GM11168 (cell line): Measurements from ENCODE around the gene CADPS2.

ENCODE experiments used
- in situ Hi-C: fragments of 300-500 bp; cut with MboI; formaldehyde crosslinking; loops from one replicate; pipeline ENCODE4 v1.12.0; 2022; ENCODE audit warnings: low sequenced_read_pairs; ENCODE audit not compliant: unreplicated experiment

CADPS2 gene

DNA sequence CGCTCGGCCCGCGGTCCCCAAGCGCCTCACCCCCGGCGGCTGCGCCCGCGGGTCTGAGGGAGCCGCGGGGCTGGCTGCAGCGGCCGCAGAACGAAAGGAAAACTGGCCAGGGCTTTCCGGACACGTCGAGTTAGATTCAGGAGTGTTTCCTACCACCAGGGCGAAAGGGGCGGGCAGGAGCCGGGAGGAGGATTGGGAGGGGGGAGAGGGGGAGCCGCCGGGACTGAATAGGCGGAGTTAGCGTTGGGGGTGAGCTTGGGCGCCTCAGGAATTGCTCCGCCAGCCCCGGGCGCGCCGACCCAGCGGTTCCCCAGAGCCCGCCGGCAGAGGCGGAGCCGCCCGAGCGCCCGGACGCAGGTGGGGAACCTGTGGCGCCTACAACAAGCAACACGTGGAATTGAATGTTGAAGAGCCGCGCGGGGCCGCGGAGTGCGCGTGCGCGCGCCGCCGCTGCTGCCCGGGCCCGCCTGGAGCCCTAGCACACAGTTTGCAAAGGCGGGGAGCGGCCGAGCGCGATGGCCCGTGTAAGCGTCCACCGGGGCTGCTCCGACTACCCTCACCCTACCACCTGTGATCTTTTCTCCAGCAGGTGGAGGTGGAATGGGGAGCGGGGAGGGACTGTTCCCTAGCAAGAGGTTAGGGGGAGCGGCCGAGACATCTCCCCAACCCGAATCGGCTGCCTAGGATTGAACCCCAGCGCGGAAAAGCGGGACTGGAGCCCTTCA lies at the start of gene CADPS2:
Gene CADPS2, minus strand, starts transcription at position 104 of the 725 bp plus-strand sequence. CDS start 123 bp downstream, outside the sequence.
- in situ Hi-C loops = no loop called here

DNA sequence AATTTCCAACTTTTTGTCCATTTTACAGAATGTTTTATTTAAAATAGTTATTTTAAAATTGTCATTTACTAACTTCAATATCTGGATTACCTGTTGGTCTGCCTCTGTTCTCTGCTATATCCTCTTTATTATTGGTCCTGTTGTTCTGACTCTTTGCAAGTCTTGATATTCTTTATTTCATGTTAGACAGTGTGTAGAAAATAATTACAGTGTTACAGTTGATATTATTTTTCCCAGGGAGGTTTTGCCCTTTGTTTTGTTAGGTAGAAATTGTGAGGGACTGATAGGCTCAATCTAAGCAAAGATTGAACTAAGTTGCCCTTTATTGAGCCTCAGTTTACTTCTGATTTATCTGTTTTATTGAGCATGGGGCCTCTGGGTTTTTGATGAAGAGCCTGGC lies 49.4 kb upstream of the CADPS2 start:
- in situ Hi-C loops = no loop called here

DNA sequence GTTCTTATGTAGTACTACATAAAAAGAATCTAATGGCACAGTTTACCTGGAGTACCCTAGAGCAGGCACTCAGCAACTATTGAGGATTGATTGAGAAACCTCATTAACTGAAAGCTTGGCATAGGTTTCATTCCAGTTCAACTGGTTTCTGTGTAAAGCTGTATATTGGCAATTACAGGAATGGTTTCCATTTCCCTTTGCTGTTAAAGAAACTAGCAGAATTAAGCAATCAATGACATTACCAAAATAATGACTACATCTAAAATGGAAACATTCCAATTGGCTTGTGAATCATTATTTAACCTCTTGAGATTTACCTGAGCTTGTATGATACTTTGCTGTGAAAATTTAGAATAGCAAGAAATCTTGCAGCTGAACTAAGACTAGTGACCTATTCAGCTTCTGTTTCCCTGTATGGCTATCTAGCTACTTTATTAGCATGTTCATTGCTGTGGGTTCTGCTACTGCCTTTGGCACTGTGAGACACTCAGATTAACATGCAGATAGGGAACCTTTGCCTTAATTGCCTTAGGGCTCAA lies 33.5 kb upstream of the CADPS2 start:
- in situ Hi-C loops = no loop called here

DNA sequence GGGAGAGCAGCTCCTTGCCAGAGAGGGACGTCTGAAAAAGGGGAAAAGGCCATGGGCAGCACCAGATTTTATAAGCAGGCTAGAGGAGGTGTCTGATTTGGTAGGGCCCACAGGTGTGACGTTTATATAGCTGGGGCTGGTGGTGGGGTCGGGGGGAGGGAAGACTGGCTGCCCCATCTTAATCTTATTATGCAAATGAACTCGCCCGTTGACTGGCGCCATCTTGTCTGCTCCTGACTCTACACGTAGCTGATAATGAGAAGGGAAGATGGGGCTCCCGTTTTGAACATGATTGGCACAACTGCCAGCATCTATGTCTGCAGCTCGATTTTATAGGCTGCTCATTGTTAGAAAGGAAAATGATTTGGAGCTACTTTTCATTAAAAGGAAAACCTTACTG lies 28.6 kb upstream of the CADPS2 start:
- in situ Hi-C loops = no loop called here

DNA sequence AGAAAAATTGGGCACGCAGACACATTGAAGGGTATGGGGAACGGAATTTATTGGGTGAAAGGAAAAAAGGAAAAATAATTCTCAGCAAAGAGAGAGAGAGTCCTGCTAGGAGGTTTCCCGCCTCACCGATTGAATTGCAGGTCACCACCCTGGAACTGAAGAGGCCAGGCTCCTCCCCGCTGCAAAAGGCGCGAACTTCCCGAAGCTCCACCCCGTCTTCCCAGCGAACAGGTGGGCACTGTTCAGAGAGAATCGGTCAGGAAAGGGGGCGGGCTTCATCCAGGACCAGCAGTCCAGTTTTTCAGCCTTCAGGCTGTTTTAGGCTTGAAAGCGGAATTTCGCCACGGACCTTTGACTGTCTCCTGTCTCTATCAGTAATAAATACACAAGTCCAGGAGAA lies 27.3 kb upstream of the CADPS2 start:
- in situ Hi-C loops = no loop called here

DNA sequence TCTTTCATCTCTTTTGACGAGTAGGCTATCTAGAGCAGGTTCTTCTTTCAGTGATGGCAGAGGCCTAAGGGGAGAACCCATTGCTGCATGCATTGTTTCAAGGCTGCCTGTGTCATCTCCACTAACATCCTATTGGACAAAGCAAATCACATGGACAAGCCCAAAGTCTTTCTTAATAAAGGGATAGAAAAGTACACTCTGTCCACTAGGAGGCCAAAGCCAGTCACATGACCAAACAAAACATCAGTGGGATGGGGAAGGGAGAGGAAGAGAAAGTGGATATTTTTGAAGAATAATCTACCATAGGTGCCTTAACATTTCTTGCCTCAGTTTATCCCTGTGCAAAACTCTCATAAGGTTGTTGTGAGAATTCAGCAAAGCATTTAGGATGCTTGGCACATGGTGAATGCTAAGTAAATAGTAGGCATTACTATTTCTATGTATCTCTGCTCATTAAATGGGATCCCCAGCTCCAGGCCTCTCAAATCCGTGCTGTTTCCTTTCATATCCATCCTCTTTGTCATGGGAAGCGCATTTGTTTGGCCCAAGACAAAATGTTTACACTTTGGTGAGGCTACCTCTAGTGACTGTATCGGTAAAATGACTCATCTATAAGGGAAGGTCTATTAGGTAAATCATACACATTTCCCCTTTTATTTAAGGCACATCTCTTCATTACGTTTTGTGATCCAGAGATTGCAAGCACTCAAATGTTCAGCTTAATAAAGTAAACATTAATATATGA lies 16.7 kb upstream of the CADPS2 start:
- in situ Hi-C loops = no loop called here

DNA sequence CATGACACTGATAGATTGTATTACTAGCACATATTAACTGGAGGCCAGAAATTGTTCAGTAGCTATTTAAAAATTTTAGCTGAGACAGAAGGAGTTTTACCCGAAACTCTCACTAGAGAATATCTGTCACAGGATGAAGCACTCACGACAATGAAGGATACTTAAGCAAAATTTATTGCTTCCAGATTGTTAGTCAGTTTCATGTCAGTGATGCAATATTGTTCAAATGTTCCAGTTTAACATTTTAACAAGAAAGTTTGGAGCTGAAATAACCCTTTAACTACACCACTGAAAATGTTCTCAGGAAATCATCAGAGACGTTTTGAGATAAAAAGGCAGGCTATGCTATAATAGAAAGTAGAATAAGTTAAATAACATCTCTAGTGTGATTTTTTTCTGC lies 15.0 kb upstream of the CADPS2 start:
- in situ Hi-C loops = no loop called here

DNA sequence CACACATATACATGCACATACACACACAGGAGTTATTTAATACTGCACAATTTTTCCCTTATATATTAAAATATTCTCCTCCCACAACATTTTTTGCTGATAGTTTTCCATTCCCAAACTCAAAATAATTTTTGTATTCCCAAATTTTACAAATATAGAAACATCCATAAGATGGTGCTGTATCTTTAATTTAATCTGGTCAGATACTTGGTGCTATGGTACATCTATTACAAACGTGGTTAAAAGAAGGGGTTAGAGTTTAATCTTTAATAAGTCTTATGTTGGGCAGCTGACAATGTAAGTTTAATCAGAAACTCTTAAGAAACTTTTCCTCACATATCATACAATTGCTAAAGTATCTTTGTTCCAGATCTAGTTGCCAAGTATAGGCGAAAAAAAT lies 10.2 kb upstream of the CADPS2 start:
- in situ Hi-C loops = no loop called here

DNA sequence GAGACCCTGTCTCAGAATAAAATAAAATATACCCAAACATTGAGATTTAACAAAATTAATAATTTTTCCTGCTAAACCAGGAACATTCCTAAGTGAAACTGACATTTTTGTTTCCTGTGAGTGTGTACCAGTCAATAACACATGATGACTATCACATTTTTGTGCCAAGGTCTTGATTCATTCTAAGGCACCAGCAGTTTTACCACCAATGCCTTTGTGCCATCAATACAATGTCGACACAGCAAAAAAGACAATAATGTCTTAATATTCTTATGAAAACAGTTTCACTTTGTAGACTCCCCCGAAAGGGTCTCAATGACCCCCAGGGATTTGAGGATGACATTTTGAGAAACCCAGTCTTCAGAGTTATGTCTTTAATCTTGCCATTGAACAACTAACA lies 7.2 kb upstream of the CADPS2 start:
- in situ Hi-C loops = no loop called here

DNA sequence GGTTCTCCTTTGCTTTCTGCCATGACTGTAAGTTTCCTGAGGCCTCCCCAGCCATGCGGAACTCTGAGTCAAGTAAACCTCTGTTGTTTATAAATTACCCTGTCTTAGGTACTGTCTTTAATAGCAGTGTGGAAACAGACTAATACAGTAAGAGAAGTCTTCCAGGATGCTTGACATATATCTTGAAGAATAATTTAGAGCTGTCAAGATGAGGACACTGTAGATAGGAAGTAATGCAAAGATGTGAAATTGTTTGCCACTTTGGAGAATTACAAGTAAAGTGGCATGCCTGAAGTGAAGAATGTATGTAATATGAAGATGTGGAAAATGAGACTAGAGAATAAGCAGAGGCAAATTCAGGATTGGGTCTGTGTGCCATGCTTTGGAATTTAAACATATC lies 2.9 kb upstream of the CADPS2 start:
- in situ Hi-C loops = no loop called here

DNA sequence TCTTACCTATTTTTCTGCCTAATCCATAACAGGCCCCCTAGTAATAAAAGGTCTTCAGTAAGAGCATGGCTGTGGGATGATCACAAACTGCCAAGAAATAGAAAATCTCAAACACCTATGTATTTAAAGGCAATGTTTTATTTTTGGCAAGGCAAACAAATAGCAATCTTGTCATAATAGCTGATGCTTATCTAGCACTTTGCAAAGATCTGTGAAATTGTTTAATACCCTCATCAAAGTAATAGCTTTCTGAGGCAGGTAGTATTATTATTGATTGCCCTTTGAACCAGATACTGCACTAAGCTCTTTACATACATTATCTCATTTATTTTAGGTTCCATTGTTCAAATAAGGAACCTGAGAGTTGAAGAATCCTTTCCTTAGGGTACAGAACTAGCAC lies 1.6 kb upstream of the CADPS2 start:
- in situ Hi-C loops = no loop called here

DNA sequence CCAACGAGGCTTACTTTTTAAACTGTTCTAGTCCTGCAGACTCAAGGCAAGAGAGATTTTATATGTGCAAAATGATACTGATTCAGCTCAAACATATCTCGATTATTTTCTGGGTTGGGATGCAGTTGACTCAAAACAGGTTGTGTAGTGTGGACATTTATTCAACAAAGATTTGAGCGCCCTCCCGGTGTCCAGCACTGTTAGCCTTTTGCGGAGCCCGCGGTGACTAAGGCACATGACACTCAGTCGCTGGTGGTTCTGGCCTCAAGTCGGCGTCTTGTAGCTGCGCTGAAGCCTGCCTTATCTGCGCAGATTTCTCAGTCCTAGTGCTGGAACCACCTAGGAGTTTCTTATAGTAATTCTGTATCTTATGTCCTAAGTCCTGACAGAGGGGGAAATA lies 938 bp upstream of the CADPS2 start:
- in situ Hi-C loops = no loop called here

DNA sequence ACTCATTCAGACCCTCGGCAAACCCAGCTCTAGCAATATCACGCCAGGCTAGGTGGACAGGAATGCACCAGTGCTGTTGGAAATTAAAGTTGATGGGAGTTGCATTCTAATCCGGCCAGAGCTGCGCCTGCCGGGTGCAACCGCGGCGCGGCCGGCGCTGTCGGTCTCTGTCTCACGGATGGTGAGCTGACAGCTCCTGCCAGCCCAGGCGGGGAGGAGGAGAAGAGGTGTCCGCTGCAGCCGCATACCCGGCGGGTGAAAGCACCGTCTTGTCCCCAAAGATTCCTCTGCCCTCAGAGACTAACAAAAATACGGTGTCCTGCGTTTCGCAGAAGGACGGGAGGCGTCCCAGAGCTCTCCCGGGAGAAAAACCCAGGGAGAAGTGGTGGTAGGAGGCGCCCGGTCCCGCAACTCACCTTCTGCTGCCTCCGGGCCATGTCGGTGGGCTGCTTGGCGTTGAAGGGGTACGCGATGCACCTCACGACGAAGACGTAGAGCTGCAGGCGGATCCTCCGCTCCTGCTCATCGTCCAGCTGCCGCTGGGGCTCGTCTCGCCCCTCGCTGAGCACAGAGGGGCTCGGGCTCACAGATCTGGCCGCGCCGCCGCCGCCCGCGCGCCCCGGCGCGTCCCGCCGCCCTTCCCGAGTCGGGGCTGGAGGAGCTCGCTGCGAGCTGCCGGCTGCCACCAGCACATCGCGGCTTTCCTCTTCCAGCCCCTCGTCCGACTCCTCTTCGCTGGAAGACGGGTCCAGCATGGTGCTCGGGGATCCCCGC lies 490 bp downstream of the CADPS2 start:
- in situ Hi-C loops = no loop called here

DNA sequence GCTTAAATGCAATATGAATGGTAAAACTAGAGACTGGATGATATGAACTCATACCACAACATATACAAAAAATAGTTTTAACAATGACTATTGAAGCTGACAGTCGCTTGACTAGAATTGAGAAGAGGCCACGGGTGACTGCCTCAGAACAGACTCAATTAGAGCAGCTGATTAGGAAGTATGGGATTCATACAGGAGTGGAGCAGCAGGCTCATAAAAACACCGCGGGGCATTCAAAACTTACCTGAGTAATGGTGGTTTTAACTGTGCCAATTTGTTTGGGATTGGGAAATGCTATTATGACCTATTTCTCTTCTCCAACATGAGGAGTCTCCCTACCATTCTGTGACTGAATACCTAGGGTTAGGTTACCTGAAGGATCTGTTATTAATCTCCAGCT lies 2.1 kb downstream of the CADPS2 start:
- in situ Hi-C loops = no loop called here

DNA sequence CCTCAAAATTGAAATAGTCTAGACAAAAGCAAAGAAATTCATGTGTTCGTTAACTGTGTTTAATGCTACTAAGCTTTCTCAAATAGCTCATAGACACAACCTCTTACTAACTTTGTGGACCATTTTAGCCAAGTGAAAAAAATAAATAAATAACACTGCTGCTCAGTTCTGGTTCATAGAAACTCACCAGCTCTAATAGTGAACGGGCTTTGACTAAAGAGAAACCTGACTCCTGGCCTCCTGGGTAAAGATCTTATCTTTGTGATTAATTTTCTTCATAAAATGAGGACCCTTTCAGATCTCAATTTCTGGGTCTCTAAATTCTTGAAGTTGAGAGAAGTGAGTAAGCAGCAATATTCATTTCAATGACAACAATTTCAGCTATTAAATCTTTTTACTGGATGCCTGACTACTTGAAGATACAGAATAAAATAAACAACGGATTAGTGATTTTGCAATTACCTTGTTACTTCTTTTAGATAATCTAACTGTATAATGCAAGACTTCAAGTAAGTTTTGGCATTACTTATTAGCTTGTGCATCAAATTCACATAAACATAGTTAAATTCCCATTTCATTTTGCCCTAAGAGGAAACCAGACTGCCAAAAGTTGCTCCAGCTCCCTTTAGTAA lies 3.1 kb downstream of the CADPS2 start:
- in situ Hi-C loops = no loop called here

DNA sequence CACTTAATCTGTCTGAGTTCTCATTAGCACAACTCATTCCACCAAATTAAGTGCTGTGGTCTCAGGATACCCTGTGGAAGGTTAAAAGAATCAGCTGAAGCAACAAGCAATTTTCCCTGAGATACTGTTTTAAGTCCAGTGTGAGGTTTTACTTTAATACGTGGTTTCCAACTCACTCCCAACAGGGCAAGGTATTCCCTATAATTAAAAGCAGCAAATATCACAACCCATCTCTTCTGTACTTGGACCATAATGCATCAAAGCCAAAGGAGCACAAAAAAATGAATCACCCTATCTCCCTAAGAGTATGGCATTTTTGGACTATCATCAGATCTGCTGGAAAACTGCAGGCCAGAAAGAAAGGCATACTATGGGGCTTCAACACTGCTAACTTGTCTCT lies 4.9 kb downstream of the CADPS2 start:
- in situ Hi-C loops = no loop called here

DNA sequence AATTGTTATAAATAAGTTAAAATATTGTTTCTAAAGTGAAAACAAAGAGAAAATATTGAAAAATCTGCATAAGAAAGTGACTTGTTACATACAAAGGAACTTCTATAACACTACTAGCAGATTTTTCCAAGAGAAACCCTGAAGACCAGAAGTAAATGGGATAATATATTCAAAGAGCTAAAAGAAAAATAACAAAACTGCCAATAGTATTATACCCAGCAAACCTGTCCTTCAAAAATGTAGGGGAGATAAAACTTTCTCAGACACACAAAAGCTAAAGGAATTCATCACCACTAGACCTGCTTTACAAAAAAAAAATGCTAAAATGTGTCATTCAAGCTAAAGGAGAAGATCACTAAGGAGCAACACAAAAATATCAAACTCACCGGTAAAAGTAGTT lies 17.0 kb downstream of the CADPS2 start:
- in situ Hi-C loops = no loop called here

DNA sequence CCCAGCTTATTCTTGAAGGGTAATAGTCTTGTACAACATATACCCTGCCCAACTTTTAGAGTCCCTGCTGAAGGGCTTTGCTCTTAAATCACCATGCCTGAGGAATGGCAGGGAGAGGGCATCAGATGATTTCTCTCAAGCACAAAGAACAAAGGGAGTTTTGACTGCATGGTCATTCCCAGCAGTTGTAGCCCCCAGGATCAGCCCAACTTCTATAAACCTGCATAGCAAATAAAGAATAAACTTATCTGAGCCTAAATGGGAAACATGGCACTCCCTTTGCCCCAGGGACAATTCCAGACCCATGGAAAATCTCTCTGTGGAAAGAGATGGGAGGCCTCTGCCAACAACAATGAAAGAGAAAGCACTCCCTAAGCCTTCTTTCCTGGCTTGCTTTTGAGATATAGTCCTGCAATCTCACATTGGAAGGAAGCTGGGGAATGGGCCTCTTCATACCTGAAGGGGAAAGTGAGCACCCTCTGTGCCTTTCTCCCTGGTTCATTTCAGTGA lies 18.7 kb downstream of the CADPS2 start:
- in situ Hi-C loops = no loop called here

DNA sequence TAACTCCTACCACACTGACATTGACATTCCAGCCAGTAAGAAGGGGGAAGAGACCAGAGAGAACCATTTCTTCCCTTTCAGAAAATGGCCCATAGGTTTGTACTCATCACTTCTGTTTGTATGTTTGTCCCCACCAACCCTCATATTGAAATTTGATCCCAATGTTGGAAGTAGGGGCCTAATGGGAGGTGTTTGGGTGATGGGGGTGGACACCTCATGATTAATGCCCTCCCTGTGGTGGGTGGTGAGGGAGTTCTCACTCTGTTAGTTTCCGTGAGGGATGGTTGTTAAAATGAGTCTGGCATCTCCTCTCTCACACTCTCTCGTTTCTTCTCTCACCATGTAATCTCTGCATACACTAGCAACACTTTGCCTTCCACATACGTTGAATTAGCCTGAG lies 21.4 kb downstream of the CADPS2 start:
- in situ Hi-C loops = no loop called here

DNA sequence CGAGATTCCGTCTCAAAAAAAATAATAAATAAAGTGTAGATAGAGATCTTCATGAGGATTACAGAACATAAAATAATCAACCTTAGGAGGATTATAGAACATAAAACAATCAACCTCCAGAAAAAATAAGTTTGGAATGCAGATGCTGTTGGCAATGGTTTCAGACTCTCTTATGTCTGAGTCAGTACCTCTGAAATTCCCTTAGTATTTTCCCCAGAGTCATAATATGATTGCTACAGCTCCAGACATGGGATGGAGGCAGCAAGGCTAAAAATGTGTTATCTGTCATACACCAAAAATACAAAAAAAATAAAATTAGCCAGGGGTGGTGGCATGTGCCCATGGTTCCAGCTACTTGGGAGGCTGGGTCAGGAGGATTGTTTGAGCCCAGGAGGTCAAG lies 22.2 kb downstream of the CADPS2 start:
- in situ Hi-C loops = no loop called here
